Heart right ventricle (tissue), 16 donors: ENCODE data around the gene CD177. TPM values are rescaled to one million over a fixed set of nuclear protein-coding genes. Genes with fewer than 3 reads are reported as not detected.
"Not testable (repeated sequence)": the region's sequence is repeated elsewhere in the genome, so short reads cannot be mapped to it uniquely, and the experiment has no call there.

Experiments used
- ATAC-seq, 8 donors: fragments of 200-7000 bp; cut with Tn5 transposase; one replicate each; pipeline ENCODE4 v1.9.1; 2020; ENCODE audit warnings: mild to moderate bottlenecking in 8 of 8, moderate library complexity in 8 of 8, moderate number of reproducible peaks in 1 of 8
- DNase-seq, 2 donors: peaks; one replicate each; pipeline ENCODE4 v3.0.0-alpha.2; 2020
- H3K27ac ChIP-seq, 10 donors: fragments of 200-600 bp; sonication (generic) in 2 of 10; one replicate each; pipeline versions ENCODE4 v1.5.0 to v1.8.0; 2020 to 2022; ENCODE audit warnings: mild to moderate bottlenecking in 3 of 10
- H3K27me3 ChIP-seq, 7 donors: fragments of 200-600 bp; one replicate each; pipeline ENCODE4 v1.8.0; 2021 to 2022; ENCODE audit warnings: mild to moderate bottlenecking in 2 of 7
- H3K36me3 ChIP-seq, 9 donors: fragments of 200-600 bp; sonication (generic) in 1 of 9; one replicate each; pipeline versions ENCODE4 v1.5.0 to v1.8.0; 2020 to 2022; ENCODE audit warnings: mild to moderate bottlenecking in 2 of 9
- H3K4me1 ChIP-seq, 9 donors: fragments of 200-600 bp; sonication (generic) in 1 of 9; one replicate each; pipeline versions ENCODE4 v1.5.0 to v1.8.0; 2020 to 2022; ENCODE audit warnings: mild to moderate bottlenecking in 4 of 9
- H3K4me3 ChIP-seq, 10 donors: fragments of 200-600 bp; sonication (generic) in 2 of 10; one replicate each; pipeline versions ENCODE4 v1.5.0 to v1.8.0; 2020 to 2022; ENCODE audit warnings: mild to moderate bottlenecking in 7 of 10, moderate library complexity in 2 of 10
- H3K9me3 ChIP-seq, 11 donors: fragments of 200-600 bp in 10 of 11; sonication (generic) in 2 of 11; one replicate each; pipeline versions ENCODE4 v1.5.0 to v1.8.0; 2013 to 2022; ENCODE audit warnings: mild to moderate bottlenecking in 2 of 11, control low read depth in 1 of 11, moderate library complexity in 1 of 11
- WGBS, 2 donors: extraction: QIAGEN DNeasy Blood & Tissue Kit; methylation state at CpG; one replicate each; pipeline ENCODE4 v1.1.7; 2013; ENCODE audit warnings: inconsistent platforms in 1 of 2; 5-methylcytosine and 5-hydroxymethylcytosine counted together
- intact Hi-C, 10 donors: fragments of 100-400 bp; cut with DNase I; formaldehyde crosslinking; loops; one replicate each; pipeline versions ENCODE4 v1.11.1 to v1.14.2; 2022
- polyA plus RNA-seq, 2 donors: library from polyadenylated mRNA; stranded (reverse); fragments of 200-250 nt; gene quantifications; one replicate each; pipeline ENCODE4 v1.2.3, GENCODE V29; 2013
- total RNA-seq, 10 donors: library from RNA; stranded (reverse); fragmentation: NEBNext Ultra II Directional in 3 of 10; extraction: Animal tissue kit (Norgen Biotek cat#: 25700) in 3 of 10; gene quantifications; one replicate each; pipeline versions ENCODE4 v1.2.1 to v1.2.4, GENCODE V29; 2021 to 2023
- TF ChIP-seq, protein P1 (sequence below), 9 donors: fragments of 200-600 bp; sonication (generic) in 2 of 9; IDR thresholded peaks; one replicate each; pipeline versions ENCODE4 v1.5.0 to v1.8.0; 2021 to 2022; ENCODE audit warnings: antibody characterized with exemption in 9 of 9, mild to moderate bottlenecking in 5 of 9, moderate library complexity in 1 of 9
- donor health status: Arrhythmogenic right ventricular cardiomyopathy.
- donor health status: ischemic (EF 13 %, LVEDD 7.1; RV severe dilation, severe dysfunction).
- donor health status: healthy with polysubstance abuse.
- donor health status: DM: no; HTN: yes; CAD: no.
- donor health status: DM: no; HTN: no; CAD: no.
- donor health status: ischemic (EF 25% LVEDD 6.9; RV normal size, moderate dysfunction).
- donor health status: ischemic (EF 25% LVEDD 5.7; RV mildly dilated, moderate dysfunction).
- donor health status: healthy.
- donor health status: DM: yes; HTN: yes; CAD: no.
- donor health status: Ischemic cardiomyopathy.
- donor health status: ischemic (EF 35%, LVEDD 5.7; RV mildly dilated, moderate dysfunction).
- donor health status: nonischemic (EF 11% LVEDD 7.7; RV severe dilation, severe dysfunction).
- donor health status: DM: yes; HTN: yes; CAD: no.
- donor health status: PGD.
- donor health status: ischemic (EF 29% LVEDD 5.4; RV normal size, mild dysfunction).
- donor health status: nonischemic (EF 23%, LVEDD 6.1; RV moderate dilation, normal function).

CD177 gene
- total and polyA plus RNA-seq, 12 donors, result 0.07 to 0.56 (median 0.54) TPM; not detected in 7

DNA sequence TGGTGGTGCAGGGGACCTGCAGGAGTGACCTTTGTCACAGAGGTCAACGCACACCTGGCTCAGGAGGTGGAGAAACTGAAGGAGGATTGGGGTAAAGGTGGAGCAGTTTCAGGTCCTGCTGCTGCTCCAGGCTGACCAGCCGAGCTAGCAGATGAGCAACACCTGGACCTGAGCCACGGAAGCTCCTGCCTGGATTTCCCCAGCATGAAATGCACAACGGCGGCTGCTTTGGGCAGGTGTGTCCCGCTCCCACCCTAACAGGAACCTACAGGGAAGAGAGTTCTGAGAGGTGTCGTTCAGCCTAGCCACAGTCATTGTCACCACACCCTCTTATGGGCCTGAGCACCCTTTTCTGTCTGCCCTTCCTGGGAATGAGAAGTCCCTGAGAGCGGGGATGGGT is 15.7 kb upstream of the CD177 start:
- ATAC-seq, result no peak
- TF ChIP-seq, protein P1, sequence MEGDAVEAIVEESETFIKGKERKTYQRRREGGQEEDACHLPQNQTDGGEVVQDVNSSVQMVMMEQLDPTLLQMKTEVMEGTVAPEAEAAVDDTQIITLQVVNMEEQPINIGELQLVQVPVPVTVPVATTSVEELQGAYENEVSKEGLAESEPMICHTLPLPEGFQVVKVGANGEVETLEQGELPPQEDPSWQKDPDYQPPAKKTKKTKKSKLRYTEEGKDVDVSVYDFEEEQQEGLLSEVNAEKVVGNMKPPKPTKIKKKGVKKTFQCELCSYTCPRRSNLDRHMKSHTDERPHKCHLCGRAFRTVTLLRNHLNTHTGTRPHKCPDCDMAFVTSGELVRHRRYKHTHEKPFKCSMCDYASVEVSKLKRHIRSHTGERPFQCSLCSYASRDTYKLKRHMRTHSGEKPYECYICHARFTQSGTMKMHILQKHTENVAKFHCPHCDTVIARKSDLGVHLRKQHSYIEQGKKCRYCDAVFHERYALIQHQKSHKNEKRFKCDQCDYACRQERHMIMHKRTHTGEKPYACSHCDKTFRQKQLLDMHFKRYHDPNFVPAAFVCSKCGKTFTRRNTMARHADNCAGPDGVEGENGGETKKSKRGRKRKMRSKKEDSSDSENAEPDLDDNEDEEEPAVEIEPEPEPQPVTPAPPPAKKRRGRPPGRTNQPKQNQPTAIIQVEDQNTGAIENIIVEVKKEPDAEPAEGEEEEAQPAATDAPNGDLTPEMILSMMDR (IDR thresholded peaks at IDR 0.05), result no peak
- intact Hi-C loops, result no loop called here
- H3K36me3 ChIP-seq, result no peaks in the 10 kb centered on the region
- H3K4me3 ChIP-seq, result no peak overlapping the region
- no peak for DNase-seq
- no peak overlapping the region for H3K27ac ChIP-seq
- H3K9me3 ChIP-seq, result no peaks in the 10 kb centered on the region
- no peaks in the 10 kb centered on the region for H3K4me1 ChIP-seq
- H3K27me3 ChIP-seq, result peaks cover 3 to 34% (median 8%) of the 10 kb centered on the region in 7 donors
- 76 to 83% methylated on average over 8 of the region's 8 CpGs for WGBS, 2 donors

DNA sequence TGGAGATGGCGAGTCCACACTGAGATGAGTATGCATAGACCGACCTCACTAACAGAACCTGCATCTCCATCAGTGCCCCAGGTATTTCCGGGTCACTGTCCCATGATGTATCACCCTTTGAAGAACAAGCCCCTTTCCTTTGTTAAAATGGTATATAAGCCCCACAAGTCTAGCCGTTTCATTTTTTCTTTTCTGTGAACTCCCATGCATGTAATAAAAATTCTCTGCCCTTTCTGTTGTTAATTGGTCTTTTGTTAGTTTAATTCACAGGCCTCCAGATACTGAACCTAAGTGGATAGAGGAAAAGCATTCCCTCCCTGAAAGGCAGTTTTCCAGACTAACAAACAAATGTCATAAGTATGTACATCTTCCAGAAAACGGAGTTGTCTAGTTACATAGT is 15.0 kb upstream of the CD177 start:
- intact Hi-C loops, result no loop called here
- WGBS, 2 donors, result 75 to 84% methylated on average over 5 of the region's 5 CpGs

DNA sequence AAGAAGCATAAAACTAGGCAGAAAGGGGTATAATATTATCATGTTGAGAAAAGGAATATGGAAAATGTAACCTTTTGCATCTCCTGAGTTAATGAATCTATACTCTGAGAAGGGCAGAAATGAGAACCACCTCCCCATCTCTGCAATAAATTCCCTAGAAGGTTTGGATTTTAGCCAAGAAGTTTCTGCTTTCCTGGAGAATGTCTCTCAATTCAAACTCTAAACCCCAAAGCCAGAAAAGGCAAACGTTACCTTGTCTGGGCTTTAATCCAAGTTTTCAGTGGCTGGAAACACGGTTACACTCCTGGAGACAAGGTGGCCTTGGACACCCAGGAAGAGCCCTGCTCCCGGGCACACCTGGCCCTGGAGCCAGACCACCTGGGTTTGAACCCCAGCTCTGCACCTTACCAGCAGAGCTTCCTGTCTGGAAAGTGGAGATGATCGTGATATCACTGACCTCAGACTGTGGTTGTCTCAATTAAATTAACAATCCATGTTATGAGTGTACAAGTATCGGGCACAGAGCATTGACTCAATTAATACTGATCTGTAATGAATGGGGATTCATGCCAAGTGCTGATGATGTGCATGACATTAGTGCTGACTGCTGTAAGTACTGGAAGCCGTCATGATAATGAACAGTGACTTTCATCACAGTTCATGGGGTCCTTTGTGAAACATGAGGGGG is 14.1 kb upstream of the CD177 start:
- H3K4me1 ChIP-seq, result not testable (repeated sequence)

More for the DNA sequence above, 15.0 kb upstream of the CD177 start:
- no peak for DNase-seq
- Histone ChIP-seq H3K27me3 (peaks cover 3 to 34% (median 11%) of the 10 kb centered on the region in 7 donors), H3K27ac (no peak overlapping the region), H3K36me3 (no peaks in the 10 kb centered on the region), H3K9me3 (no peaks in the 10 kb centered on the region), H3K4me3 (no peak overlapping the region), H3K4me1 (no peaks in the 10 kb centered on the region)
- TF ChIP-seq, protein P1 (IDR thresholded peaks at IDR 0.05), result no peak
- ATAC-seq, result no peak

DNA sequence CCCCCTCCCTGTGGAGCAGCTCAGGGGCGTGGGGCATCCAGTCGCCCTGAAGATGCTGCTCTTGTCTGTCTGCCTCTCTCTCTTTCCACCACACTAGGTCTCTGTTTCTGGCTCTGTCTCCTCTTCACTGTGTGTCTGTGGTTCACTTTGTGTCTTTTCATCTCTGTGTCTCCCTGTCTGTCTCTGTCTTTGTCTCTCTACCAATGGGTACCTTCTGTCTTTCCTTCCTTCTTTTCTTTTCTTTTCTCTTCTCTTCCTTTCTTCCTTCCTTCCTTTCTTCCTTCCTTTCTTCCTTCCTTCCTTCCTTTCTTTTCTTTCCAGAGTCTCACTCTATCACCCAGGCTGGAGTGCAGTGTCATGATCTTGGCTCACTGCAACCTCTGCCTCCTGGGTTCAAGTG is 13.4 kb upstream of the CD177 start:
- peaks cover 3 to 34% (median 12%) of the 10 kb centered on the region in 7 donors for H3K27me3 ChIP-seq
- H3K4me3 ChIP-seq, DNase-seq: not testable (repeated sequence)

More for the DNA sequence above, 14.1 kb upstream of the CD177 start:
- H3K36me3 ChIP-seq, H3K27ac ChIP-seq, ATAC-seq, DNase-seq, H3K4me3 ChIP-seq, intact Hi-C loops, H3K9me3 ChIP-seq: not testable (repeated sequence)
- peaks cover 3 to 34% (median 12%) of the 10 kb centered on the region in 7 donors for H3K27me3 ChIP-seq
- 45% methylated on average over 6 of the region's 6 CpGs for WGBS, 2 donors

DNA sequence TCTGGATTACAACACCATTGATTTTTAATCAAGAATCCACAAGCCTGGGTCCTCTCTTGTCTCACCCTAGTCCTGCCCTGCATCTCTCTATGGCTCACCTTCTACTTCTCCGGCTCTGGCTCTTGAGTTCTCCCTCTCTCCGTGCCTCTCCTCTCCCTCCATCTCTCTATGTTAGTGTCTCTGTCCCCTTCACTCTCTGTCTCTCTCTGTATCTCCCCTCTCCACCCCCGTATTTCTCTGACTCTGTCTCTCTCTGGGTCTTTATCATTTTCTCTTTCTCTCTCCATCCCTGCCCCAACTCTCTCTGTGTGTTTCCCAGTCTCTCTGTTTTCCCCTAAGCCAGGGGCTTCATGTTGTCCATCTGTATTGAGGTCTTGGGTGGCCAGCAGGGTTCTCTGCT is 12.4 kb upstream of the CD177 start:
- H3K36me3 ChIP-seq, intact Hi-C loops, ATAC-seq, H3K9me3 ChIP-seq, DNase-seq, H3K4me1 ChIP-seq, H3K4me3 ChIP-seq: not testable (repeated sequence)
- Histone ChIP-seq H3K27ac (peak overlapping the region in 1 of 10 donors; percentile 18), H3K27me3 (peaks cover 3 to 34% (median 12%) of the 10 kb centered on the region in 7 donors)
- 79 to 80% methylated on average over 3 of the region's 3 CpGs for WGBS, 2 donors

More for the DNA sequence above, 13.4 kb upstream of the CD177 start:
- H3K36me3 ChIP-seq, H3K9me3 ChIP-seq, ATAC-seq, H3K4me1 ChIP-seq, H3K27ac ChIP-seq, intact Hi-C loops: not testable (repeated sequence)
- WGBS, 2 donors, result 71 to 74% methylated on average over 2 of the region's 2 CpGs

DNA sequence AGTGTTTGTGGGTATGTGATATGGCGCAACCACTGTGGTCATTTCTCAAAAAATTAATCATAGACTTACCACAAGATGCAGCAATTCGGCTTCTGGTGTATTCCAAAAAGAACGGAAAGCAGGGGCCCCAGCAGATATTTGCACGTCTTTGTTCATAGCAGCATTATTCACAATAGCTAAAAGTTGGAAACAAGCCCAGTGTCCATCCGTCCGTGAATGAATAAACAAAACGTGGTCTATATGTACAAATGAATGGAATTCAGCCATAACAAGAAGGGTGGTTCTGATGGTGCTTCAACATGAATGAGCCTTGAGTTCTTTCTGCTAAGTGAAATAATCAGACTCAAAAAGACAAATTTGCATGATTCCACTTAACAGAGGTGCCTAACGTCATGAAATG is 11.4 kb upstream of the CD177 start:
- H3K36me3 ChIP-seq, intact Hi-C loops, H3K9me3 ChIP-seq, H3K4me1 ChIP-seq, H3K4me3 ChIP-seq, DNase-seq, ATAC-seq: not testable (repeated sequence)
- 57 to 66% methylated on average over 8 of the region's 8 CpGs for WGBS, 2 donors
- Histone ChIP-seq H3K27me3 (peaks cover 3 to 29% (median 12%) of the 10 kb centered on the region in 7 donors), H3K27ac (peak overlapping the region in 1 of 10 donors; percentile 26)

DNA sequence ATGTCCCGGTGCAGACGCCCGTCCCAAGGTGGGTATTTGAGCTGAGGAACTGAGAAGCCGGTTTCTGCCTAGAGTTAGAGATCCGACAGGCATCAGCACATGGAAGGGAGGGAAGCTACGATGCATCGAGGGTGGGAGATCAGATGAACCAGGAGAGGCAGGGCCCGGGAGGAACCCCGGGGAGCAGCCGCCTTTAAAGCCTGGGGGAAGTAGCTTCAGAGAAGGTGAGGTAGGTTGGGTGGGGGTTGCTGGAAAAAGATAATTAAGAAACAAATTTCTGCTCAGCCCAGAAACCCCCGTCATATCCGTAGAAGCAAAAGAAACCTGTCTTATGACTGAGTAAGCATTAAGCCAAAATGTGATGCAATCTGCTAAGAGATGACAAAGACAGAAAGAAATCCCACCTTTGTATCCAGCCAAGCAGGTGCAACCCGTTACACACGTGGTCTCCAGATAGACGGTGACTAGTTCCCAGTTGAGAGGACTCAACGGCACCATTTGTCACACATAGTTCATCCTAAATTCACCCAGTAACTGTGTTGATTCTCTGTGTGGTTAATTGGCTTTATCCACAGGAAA is 9.1 kb upstream of the CD177 start:
- H3K27ac ChIP-seq, H3K4me3 ChIP-seq, intact Hi-C loops, DNase-seq, ATAC-seq, H3K36me3 ChIP-seq, H3K9me3 ChIP-seq, H3K4me1 ChIP-seq: not testable (repeated sequence)
- 44 to 45% methylated on average over 16 of the region's 16 CpGs for WGBS, 2 donors
- peaks cover 0 to 15% (median 8%) of the 10 kb centered on the region in 7 donors for H3K27me3 ChIP-seq

- intact Hi-C loops, H3K36me3 ChIP-seq, H3K4me1 ChIP-seq, ATAC-seq, DNase-seq, H3K27ac ChIP-seq, H3K9me3 ChIP-seq, H3K4me3 ChIP-seq: not testable (repeated sequence)
- H3K27me3 ChIP-seq, result peaks cover 0 to 27% (median 20%) of the 10 kb centered on the region in 7 donors
- WGBS, 2 donors, result 70 to 77% methylated on average over 8 of the region's 8 CpGs
Measured at GRCh38 chr19:43349813-43350212, 3.7 kb upstream of the CD177 start.
